GM13976 (cell line): ENCODE measurements around the gene USP28.

Experiments used
- DNase-seq: peaks from one replicate; pipeline ENCODE4 v3.0.0; 2012; ENCODE audit warnings: low spot score
- CTCF ChIP-seq: IDR thresholded peaks from 2 replicates; pipeline ENCODE4 v1.5.1; 2012; ENCODE audit warnings: borderline replicate concordance, mild to moderate bottlenecking; ENCODE audit not compliant: insufficient read depth; ENCODE audit errors: extremely low read depth, missing control alignments, control extremely low read depth
- in situ Hi-C: fragments of 300-500 bp; cut with MboI; formaldehyde crosslinking; loops from one replicate; pipeline ENCODE4 v1.12.0; 2022; ENCODE audit warnings: low sequenced_read_pairs, mixed read lengths, inconsistent platforms; ENCODE audit not compliant: unreplicated experiment

USP28 gene

GRCh38 chr11:113840932-113841664, 34.3 kb downstream of the USP28 start:
- in situ Hi-C loops: no loop called here
- no peak for TF ChIP-seq CTCF
- peak; percentile 43 for DNase-seq

- no peak for TF ChIP-seq CTCF
- in situ Hi-C loops: no loop called here
- DNase-seq: peak; percentile 64
These were observed 35.5 kb downstream of the USP28 start for GRCh38 chr11:113839842-113840241.

- DNase-seq: no peak
- in situ Hi-C loops: no loop called here
- TF ChIP-seq CTCF: no peak
These were observed 37.4 kb downstream of the USP28 start for GRCh38 chr11:113838005-113838404.

GRCh38 chr11:113835306-113835705, 40.1 kb downstream of the USP28 start:
- DNase-seq: no peak
- in situ Hi-C loops: no loop called here
- no peak for TF ChIP-seq CTCF

GRCh38 chr11:113833151-113833550, 42.2 kb downstream of the USP28 start:
- DNase-seq: no peak
- TF ChIP-seq CTCF: no peak
- in situ Hi-C loops: no loop called here

- in situ Hi-C loops: no loop called here
- TF ChIP-seq CTCF: no peak
- peak; percentile 45 for DNase-seq
These were observed 44.1 kb downstream of the USP28 start for GRCh38 chr11:113831314-113831713.

GRCh38 chr11:113829751-113830150, 45.6 kb downstream of the USP28 start:
- no peak for TF ChIP-seq CTCF
- in situ Hi-C loops: no loop called here
- no peak for DNase-seq
